GM21423 (cell line): ENCODE data around the gene TRAF3.

Source experiments
- ATAC-seq: cut with Tn5 transposase; IDR thresholded peaks from one replicate; pipeline ENCODE4 v1.9.1; 2021; ENCODE audit warnings: mild to moderate bottlenecking, moderate library complexity; ENCODE audit not compliant: unreplicated experiment

TRAF3 gene, protein sequence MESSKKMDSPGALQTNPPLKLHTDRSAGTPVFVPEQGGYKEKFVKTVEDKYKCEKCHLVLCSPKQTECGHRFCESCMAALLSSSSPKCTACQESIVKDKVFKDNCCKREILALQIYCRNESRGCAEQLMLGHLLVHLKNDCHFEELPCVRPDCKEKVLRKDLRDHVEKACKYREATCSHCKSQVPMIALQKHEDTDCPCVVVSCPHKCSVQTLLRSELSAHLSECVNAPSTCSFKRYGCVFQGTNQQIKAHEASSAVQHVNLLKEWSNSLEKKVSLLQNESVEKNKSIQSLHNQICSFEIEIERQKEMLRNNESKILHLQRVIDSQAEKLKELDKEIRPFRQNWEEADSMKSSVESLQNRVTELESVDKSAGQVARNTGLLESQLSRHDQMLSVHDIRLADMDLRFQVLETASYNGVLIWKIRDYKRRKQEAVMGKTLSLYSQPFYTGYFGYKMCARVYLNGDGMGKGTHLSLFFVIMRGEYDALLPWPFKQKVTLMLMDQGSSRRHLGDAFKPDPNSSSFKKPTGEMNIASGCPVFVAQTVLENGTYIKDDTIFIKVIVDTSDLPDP

DNA sequence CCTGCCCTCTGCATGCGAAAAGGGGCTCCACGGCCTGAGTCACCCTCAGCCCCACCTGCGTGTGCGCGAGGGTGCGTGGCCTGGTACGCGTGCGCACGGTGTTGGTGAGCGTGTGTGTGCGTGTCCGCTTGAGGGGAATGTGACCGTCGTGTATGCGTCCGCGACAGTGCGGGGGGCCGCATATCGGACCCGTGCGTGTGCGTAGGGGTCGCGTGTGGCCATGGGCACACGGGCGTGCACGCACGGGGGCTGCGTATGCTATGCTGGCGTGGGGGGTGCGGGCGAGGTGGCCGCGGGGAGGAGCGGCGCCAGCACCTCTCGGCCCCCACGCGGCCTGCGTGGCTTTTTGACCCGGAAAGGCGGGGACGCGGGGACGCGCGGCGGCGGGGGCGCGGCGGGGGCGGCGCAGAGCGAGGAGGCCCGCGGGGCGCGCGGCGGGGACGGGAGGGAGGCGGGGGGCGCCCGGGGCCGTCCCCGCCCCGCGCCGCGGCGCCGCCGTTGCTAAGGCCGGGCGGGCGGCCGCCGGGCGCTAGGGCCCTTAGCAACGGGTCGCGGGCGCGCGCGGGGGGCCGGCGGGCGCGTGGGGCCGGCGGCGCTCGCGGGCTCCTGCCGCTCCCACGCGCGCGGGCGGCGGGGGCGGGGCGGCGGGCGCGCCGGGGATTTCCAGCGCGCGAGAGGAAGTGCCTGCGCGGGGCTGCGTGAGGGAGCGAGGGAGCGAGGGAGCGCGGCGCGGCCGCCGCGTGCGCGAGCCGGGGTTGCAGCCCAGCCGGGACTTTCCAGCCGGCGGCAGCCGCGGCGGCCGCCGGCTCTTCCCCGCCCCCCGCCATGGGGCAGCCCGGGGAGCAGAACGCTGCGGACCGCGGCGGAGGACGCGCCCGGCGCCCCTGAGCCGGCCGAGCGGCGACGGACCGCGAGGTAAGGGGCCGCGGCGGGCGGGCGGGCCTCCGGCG, at the start of gene TRAF3:
Gene TRAF3, plus strand, starts transcription at position 689 of the 950 bp plus-strand sequence. CDS start 92,753 bp downstream, outside the sequence.
- ATAC-seq: peak; percentile 53

DNA sequence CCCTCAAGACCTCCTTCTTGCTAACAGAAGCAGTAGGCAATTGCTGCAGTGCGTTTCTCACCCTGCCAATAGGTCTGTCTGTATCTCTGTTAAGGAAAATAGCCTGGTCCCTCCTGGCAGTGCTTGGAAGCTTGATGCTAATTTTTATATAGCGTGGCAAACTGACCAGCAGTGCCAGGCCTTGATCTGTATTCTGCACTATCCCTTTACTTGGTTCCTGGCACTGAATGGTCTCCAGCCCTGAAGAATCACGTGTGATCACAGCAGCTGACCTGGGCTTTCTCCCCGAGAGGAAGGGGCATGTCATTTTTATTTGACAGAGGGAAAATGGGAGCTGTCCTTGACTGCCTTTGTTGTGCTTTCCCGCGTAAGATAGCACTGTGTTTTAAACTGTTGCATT, 48.7 kb upstream of the TRAF3 start:
- no peak for ATAC-seq

DNA sequence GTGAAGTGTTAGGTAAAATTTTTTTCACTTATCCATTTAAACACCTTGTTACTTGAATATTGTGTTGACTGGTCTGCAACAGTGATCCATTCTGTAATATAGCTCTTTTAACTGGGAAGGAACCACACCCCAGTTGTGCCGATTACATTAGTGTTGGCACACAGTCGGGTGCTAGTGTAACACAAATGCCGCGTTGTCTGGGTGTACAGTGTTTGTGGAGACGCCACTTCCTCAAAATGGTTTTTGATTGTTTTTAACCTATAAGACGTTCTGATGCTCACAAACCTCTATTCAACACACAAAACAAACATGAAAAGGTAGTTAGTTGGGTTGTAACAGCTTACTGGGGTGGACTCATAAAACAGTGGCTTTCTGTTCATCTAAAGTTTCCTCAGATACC, 48.0 kb upstream of the TRAF3 start:
- no peak for ATAC-seq

DNA sequence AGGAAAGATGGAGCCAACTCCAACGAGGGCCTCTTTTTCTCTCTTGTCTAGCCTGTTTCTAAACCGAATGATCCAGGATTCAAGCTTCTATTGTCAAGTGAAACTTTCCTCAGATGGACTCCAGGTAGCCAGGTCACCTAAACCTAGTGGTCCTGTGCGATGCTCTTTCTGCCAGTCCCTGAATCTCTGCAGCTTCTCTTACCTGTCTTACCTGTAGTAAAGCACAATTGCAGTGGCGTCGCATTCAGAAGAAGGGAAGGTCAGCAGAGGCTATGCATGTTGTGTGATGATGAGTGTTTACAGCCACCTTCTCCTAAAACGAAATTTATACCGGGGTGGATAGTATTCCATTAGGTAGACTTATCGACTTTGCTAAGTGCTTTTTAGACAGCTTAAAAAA, 47.4 kb upstream of the TRAF3 start:
- ATAC-seq: no peak

DNA sequence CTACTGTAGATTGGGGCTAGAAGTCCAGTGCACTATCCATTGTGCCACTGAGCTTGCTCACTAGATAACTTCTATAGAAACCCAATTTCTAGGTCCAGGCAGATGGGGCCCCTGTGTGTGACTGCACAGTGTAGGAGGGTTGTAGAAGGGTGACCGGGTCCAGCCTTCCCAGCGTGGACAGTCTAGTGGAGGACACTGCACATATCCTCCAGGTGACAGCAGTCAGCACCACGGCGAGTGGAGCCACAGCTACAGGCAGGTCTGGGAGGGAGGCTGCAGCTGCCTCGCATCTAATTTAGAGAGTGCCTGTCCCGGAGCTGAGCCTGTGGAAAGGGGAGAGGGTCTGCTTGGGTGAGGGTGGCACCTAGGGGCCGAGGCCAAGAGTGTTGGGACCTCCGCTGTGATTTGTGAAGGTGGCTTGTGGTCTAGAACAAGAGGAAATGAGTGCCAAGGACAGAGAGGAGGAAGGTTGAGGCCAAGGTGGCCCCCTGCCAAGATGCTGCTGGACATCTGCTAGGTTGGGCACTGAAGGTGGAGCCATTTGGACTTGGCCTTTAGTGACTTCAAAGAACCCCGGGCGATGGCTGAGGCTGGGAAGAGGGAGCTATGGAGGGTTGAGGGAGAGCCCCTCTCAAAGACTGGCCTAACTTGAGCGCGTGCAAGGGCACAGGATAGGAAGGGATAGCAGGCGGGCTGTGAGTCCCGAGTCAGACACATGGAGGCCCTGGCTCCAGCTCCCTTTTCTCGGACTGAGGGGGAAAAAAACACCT, 46.0 kb upstream of the TRAF3 start:
- no peak for ATAC-seq

DNA sequence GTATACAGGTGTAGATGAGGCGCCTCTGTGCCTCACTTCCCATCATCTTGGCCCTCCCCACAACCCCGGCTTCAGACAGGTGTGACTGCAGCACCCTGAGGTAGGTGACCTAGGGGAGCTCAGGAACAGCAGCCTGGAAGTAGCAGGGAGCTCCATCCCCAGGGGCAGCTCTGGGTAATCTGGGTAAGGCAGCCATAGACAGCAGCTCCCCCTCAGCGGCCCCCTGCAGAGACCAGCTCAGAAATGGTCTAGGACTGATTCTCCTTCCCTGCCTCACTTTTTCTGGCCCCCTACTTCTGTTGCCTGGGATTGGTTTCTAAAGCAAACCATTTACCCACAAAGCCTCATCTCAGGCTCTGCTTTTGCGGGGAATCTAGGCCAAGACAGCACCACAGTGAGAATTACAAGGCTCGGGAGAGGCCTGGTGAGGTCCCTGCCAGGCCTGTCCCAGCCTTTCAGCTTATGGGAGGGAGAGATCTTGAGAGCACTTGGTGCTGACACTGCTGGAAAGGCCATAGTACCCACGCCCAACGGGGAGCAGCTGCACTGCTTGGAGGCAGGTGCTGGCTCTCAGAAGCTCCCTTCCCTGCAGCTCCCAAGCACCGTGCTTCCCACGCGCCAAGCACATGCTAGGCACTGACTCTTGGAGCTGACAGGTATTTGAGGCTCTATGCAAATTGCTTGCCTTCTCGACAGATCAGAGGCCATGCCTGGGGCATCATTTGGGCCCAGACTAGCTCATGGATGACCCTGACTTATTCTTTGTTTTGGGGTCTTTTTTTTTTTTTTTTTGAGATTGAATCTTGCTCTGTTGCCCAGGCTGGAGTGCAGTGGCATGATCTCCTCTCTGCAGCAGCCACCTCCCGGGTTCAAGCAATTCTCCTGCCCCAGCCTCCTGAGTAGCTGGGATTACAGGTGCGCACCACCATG, 45.1 kb upstream of the TRAF3 start:
- ATAC-seq: no peak

DNA sequence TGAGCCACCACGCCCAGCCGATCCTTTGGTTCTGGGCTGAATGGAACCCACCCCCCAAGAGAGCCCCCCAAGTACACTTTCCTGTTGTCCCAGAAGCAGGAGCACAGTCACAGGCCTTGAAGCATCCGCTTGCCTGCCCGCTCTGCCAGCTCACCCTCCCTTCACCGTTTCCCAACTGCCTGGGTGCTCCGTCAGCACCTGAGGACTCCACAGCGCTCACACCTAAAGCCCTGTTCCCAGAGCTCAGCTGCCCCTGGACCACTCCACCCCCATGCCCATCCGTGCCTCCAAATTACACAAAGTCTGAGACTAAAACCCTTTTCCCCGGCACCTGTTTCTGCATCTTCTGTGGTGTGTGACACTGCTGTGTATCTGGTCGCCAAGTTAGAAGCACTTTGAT, 44.3 kb upstream of the TRAF3 start:
- no peak for ATAC-seq

DNA sequence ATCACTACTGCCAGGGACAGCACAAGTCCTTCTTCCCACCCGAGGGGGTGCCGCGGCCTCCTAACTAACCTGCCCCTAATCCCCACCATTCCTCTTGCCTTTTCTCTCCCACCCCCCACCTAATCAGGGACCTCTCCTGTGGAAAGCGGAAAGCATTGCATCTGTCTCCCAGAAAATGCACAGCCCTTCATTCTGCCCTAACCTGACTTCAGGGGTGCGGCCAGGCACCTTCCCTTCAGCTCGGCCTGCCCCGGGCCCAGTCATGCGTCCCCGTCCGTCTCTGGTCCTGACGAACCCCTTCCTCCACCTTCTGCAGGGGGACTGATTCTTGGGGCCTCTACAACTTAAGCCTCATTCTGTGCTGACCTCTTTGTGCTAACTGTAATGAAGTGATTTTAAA, 43.9 kb upstream of the TRAF3 start:
- ATAC-seq: no peak

DNA sequence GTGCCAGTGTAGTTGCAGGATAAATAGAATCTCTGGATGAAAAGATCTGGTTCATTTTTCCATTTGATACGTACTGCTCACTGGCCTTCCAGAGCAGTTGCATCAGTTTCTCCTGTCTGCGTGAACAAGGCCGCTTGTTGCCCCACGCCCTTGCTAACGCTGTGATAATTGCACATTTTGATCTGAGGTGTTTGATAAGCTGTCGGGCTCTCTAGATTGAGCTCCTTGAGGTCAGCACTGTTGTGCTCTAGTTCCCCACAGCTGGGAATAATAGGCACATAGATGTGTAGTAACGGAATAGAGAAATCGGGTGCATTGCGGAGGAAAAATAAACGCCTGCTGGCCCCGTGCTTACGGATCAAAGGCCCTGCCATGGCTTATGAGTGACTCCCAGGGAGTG, 42.8 kb upstream of the TRAF3 start:
- ATAC-seq: no peak

DNA sequence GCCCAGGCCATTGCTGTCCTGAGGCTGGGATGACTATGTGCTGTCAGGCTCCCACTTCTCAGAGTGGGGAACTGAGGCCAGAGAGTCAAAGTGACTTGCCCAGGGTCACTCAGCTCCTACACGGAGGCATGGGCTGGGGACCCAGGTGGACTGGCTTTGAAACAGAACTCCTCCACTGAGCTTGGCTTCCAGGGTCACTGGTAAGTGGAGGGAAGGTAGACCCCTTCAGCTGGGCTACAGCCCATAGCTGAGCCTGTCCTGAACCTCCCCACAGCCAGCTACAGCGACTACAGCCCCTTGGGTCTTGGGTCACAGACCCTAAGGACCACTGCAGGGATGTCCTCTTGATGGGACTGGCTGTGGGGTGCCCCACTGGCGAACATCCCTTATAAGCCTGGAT, 40.3 kb upstream of the TRAF3 start:
- ATAC-seq: no peak

DNA sequence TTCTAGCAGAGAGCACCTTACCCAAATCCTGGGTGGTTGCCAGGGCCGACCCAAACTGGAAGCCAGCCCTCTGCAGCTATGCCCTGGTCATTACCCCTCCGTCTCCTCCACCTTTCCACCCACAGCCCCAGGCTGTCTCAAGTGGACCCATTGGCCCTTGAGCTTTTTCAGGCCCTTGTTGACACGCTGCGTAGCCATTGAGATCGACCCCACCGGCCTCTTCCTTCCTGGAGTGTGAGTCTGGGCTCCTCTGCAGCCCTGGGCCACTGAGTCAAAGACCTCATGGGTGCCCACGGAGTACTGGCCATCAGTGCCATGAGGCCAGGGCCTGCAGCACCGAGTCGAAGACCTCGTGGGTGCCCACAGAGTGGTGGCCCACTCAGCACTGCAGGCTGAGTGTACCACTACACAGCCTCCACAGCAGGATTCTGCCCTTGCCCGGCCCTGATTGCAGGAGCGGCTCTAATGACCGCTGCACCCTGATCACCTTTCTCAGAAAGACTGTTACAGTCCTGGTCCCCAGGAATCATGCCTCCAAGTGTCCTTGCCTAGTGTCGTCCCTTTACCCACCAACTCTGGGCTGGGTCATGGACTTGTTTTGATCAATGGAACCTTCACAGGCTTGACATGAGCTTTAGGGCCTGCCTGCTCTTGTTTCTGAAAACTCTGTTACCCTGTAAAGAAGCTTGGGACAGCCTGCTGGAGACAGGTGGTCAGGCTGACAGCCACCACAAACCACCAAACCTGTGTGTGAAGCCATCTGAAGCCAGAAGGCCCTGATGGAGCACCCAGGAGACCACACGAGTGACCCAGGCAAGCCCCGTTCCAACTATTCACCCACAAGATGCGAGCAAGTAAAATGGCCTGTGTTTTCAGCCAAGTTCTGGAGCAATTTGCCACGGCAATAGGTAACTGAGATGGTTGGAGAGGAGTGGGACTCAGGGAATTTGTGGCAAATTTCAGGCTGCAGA, 39.6 kb upstream of the TRAF3 start:
- ATAC-seq: no peak

DNA sequence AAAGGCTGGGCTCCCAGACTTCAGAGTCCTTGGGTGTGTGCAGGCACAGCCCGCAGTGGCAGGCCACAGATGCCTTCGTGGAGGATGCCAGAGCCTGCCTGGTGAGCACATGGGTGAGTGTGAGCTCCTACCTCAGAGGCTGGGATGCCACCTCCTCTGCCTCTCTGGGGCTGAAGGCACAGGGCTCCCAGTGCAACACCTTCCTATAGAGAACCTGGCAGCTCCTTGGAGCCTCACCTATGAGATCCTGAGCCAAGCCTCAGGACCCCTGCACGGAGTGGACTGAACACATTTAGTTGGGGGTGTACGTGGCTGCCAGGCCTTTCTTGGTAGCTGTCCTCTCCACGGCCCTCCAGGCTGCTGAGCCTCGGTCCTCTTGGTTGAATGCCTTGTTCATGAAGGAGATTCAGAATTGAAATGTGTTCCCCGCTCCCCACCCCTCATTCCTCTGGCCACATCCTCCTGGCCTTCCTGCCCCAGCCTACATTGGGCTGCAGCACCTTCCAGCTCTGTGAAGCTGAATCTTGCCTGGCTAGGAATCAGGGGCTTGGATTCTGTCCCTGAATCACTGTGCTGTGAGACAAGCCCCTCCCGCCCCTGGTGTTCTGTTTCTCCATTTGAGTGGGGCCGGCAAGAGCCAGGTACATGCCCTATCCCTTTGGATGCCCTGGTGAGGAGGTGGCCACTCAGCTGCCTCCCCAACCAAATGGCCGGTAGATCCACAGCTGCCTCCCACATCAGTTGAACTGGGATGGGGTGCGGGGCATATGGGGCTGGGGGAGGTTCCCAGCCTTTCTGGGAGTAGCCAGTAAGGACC, 38.7 kb upstream of the TRAF3 start:
- ATAC-seq: no peak

DNA sequence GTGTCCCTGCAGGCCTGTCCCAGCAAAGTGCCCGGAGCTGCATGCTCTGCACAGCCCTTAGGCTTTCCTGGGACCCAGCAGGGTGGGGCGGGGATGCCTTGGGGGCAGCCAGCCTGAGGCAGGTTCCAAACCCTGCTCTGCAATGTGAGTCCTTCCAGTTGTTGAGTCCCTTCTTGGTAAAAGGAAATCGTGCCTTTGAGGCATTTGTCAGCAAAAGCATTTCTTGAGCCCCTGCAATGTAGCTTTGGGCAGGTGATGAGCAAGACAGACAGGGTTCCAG, 38.1 kb upstream of the TRAF3 start:
- ATAC-seq: no peak

DNA sequence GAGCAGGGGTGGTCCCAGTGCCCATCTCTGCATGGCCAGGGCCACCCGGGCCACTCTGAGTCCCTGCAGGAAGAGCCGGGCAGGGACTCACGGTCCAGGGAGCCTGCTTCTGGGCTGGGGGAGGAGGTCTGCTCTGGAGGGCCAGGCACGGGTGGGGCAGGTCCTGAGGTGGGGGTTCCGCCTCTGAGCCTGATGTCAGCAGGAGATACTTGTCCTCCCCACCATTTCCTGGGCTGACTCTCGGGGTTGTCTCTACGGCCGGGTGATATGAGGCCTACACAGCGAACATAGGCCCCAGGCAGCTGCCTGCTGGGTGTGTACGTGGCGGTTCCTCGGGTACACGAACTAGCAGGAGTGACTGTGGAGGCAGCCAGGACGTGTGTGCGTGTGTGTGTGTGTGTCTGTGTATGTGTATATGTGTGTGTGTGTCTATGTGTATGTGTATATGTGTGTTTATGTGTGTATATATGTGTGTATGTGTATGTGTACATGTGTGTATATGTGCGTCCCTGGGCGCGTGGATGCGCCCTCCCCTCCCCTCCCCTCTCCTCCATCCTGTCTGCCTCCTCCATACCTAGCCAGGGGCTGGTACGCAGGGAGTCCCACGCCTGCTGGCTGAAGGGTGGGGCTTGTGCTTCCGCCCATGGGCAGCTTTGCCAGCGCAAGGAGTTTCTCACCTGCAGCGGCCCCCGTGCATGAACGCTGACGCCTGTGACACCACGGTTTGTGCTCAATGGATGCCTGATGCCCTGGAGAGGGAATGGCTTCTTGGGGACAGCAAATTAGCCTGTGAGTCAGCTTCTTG, 30.4 kb upstream of the TRAF3 start:
- no peak for ATAC-seq

DNA sequence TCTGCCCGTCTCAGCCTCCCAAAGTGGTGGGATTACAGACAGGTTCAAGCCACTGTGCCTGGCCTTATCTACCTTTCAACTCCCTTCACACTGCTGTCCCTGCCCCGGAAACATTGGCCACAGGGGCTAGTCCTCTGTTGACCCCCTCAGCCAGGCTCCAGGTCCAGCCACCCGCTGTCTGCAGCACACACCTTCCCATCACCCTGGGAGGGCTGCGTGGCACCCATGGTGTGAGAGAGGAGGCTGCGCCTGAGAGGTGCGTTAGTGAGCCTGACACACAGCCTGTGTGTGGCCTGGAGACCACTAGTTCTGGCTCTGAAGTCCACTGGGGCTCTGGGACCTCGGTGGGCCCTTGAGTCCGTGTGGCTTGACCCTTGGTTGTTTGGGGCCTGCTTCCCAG, 28.4 kb upstream of the TRAF3 start:
- no peak for ATAC-seq

DNA sequence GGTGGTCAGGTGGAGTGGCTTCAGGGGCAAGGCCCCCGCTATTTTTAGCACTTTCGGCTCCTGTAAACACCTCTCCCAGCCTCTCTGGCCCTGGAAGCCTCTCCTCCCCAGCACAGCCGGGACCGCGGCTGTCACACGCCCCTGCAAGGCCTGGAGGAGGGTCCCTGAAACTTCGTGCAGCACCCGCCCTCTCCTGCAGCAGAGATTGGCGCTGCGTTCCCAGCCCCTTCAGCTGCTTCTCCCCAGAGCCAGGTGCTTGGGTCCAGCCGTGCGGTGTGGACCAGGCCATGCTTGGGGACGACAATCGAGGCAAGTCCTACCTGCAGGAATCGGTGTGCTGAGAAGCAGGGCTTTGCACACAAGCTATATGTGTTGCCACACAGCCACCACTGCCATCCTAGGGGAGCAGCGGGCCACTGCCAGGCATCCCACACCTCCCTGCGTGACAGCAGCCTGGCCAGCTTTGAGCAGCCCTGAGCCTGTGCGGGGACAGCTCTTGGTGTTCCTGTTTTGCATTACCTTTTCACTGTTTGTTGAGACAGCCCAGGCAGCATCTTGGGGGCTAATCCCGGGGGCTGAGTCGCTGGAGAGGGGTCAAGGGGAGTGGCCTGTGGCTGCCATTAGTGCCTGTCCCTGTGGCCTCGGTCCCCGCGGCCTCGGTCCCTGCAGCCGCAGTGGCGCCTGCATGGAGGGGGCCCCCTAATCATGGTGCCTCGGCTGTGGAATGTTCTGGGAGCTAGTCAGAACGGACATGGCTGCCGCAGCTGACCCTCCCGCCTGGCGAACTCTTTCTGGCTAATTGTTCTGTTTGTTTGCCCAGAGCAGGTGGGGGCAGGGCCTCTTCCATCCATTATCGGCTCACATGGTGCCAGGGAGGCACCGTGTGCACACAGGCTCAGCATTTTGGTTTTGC, 27.6 kb upstream of the TRAF3 start:
- no peak for ATAC-seq
